ENCODE data around the gene ERAP2.

- TF ChIP-seq CTCF (conservative IDR thresholded peaks at IDR 0.05; ENCODE audit: low read length), result no peak
- TF ChIP-seq EZH2phosphoT487 (IDR thresholded peaks at IDR 0.05; ENCODE audit: borderline replicate concordance, low read depth, low read length), result no peak
Measured at GRCh38 chr5:96835791-96836191, 40.5 kb upstream of the ERAP2 start.
